ENCODE measurements around the gene GAS7. TPM values are rescaled to one million over a fixed set of nuclear protein-coding genes. Genes with fewer than 3 reads are reported as not detected.

Gene GAS7
- polyA plus RNA-seq, 1 donor (not counting 4 experiments of a cell fraction or from before 2014, with no cell fraction given): 0.10 TPM

- no peak overlapping the region for H3K4me2 ChIP-seq (ENCODE audit: control insufficient read depth, extremely low read depth, insufficient read depth, low read depth, low read length)
- H3K4me3 ChIP-seq (ENCODE audit: control insufficient read depth in 2 of 3, extremely low read depth in 1 of 3, insufficient read depth in 2 of 3, low read depth in 1 of 3, low read length in 3 of 3): no peak overlapping the region
- no peak for FAIRE-seq
- H2AFZ ChIP-seq (ENCODE audit: control insufficient read depth, low read length): no peak overlapping the region
- H4K20me1 ChIP-seq (ENCODE audit: control insufficient read depth, extremely low read depth, insufficient read depth, low read length): no peaks in the 10 kb centered on the region
- H3K4me1 ChIP-seq (ENCODE audit: control insufficient read depth, extremely low read depth, insufficient read depth, low read length): peaks cover 8% of the 10 kb centered on the region
- no peaks in the 10 kb centered on the region for H3K9me1 ChIP-seq (ENCODE audit: control insufficient read depth, extremely low read depth, insufficient read depth, low read length)
- no peaks in the 10 kb centered on the region for H3K9me3 ChIP-seq (ENCODE audit: control insufficient read depth, low read depth, low read length)
- H3K27me3 ChIP-seq (ENCODE audit: control insufficient read depth, extremely low read depth, insufficient read depth, low read length): no peaks in the 10 kb centered on the region
- TF ChIP-seq CTCF (optimal IDR thresholded peaks at IDR 0.05 in 1 of 3, IDR thresholded peaks at IDR 0.05 in 1 of 3, conservative IDR thresholded peaks at IDR 0.05 in 1 of 3; ENCODE audit: extremely low read depth in 1 of 3, insufficient read depth in 2 of 3, low read length in 3 of 3) (no peak), EZH2 (IDR thresholded peaks at IDR 0.05; ENCODE audit: low read length) (no peak)
- DNase-seq (ENCODE audit: low read depth, low spot score): no peak
- no peak overlapping the region for H3K27ac ChIP-seq (ENCODE audit: control insufficient read depth, insufficient read depth, low read length)
- dilution Hi-C loops (cut with MboI; ENCODE audit: extremely low pct_ligation_motif_present, low sequenced_read_pairs): no loop called here
- H3K79me2 ChIP-seq (ENCODE audit: control insufficient read depth, insufficient read depth, low read length): no peaks in the 10 kb centered on the region
- H3K9ac ChIP-seq (ENCODE audit: control insufficient read depth, extremely low read depth, insufficient read depth, low read length): no peak overlapping the region
- H3K36me3 ChIP-seq (ENCODE audit: control insufficient read depth in 2 of 2, extremely low read depth in 1 of 2, insufficient read depth in 2 of 2, low read length in 2 of 2): no peaks in the 10 kb centered on the region
Observed at GRCh38 chr17:10173913-10174312, 24.5 kb downstream of the GAS7 start.

- no peak for DNase-seq (ENCODE audit: low read depth, low spot score)
- Histone ChIP-seq H3K9me1 (ENCODE audit: control insufficient read depth, extremely low read depth, insufficient read depth, low read length) (no peaks in the 10 kb centered on the region), H3K27ac (ENCODE audit: control insufficient read depth, insufficient read depth, low read length) (no peak overlapping the region), H3K36me3 (ENCODE audit: control insufficient read depth in 2 of 2, extremely low read depth in 1 of 2, insufficient read depth in 2 of 2, low read length in 2 of 2) (no peaks in the 10 kb centered on the region), H3K27me3 (ENCODE audit: control insufficient read depth, extremely low read depth, insufficient read depth, low read length) (no peaks in the 10 kb centered on the region), H3K9me3 (ENCODE audit: control insufficient read depth, low read depth, low read length) (no peaks in the 10 kb centered on the region), H3K4me2 (ENCODE audit: control insufficient read depth, extremely low read depth, insufficient read depth, low read depth, low read length) (no peak overlapping the region), H2AFZ (ENCODE audit: control insufficient read depth, low read length) (no peak overlapping the region), H3K4me3 (ENCODE audit: control insufficient read depth in 2 of 3, extremely low read depth in 1 of 3, insufficient read depth in 2 of 3, low read depth in 1 of 3, low read length in 3 of 3) (no peak overlapping the region), H3K9ac (ENCODE audit: control insufficient read depth, extremely low read depth, insufficient read depth, low read length) (no peak overlapping the region), H4K20me1 (ENCODE audit: control insufficient read depth, extremely low read depth, insufficient read depth, low read length) (no peaks in the 10 kb centered on the region), H3K79me2 (ENCODE audit: control insufficient read depth, insufficient read depth, low read length) (no peaks in the 10 kb centered on the region), H3K4me1 (ENCODE audit: control insufficient read depth, extremely low read depth, insufficient read depth, low read length) (peaks cover 8% of the 10 kb centered on the region)
- dilution Hi-C loops (cut with MboI; ENCODE audit: extremely low pct_ligation_motif_present, low sequenced_read_pairs): no loop called here
- no peak for FAIRE-seq
- TF ChIP-seq CTCF (optimal IDR thresholded peaks at IDR 0.05 in 1 of 3, IDR thresholded peaks at IDR 0.05 in 1 of 3, conservative IDR thresholded peaks at IDR 0.05 in 1 of 3; ENCODE audit: extremely low read depth in 1 of 3, insufficient read depth in 2 of 3, low read length in 3 of 3): no peak
- no peak for TF ChIP-seq EZH2 (IDR thresholded peaks at IDR 0.05; ENCODE audit: low read length)
Observed at GRCh38 chr17:10172778-10173177, 25.6 kb downstream of the GAS7 start.

All from keratinocyte (primary cell).